Activated T-helper 1 cell treated with anti-CD3 and anti-CD28 coated beads, Interleukin-2, amount 50 U/mL, for 16 hours (primary cell): Measurements from ENCODE around the gene MAT2B.

Source experiments
- DNase-seq, 2 donors: peaks; one replicate each; pipeline ENCODE4 v3.0.0-alpha.2; 2020; ENCODE audit warnings: low read depth in 1 of 2, low spot score in 1 of 2

Gene MAT2B

DNA sequence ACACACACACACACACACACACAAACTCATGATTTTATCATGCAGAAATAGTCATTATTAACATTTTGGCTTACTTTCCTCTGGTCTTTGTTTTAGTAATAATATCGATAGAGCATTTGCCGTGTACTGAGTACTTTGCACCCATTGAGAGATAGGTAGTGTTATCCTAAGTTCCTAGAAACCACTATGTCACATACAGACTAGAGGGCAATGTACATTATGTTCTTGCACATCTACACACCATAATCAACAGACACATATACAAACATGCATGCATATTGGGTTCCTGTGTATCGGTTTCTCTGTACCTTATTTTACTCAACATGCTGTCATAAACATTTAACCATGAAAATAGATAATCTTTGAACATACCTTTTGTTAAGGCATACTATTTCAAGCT is 45.7 kb downstream of the MAT2B start:
- DNase-seq: no peak

DNA sequence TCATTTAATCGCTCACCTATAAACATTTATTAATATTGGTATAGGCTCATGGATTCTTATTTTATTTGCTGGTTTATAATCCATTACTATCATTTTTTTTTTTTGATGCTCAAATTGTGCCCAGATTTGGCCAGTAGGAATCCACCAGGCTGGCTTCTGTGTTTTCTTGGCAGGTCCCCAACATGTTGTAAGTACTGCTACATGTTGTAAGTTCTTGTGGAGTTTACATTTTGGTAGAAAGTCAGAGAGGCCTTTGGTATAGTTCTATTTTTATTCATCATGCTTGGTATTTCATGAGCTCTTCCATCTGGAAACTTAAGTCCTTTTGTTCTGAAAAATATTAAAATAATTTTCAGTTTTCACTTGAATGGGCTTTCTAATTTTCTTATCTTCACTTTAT is 47.1 kb downstream of the MAT2B start:
- DNase-seq: no peak

DNA sequence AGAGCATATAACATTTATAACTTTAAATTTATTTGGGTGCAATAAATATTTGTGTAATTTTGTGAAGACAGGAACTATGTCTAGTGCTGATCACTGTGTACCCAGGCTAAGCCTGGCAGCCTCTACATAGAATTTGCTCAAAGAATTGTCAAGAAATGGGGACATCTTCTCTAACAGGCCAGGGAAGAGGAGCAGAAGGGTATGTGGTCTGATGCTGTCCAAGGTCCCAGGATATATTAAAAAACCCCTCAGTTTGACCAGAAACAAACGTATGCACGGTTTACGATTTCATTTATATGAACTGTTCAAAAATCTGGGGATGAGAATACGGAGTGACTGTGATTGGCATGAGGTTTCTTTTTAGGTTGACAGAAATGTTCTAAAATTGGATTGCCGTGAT is 55.9 kb downstream of the MAT2B start:
- no peak for DNase-seq

DNA sequence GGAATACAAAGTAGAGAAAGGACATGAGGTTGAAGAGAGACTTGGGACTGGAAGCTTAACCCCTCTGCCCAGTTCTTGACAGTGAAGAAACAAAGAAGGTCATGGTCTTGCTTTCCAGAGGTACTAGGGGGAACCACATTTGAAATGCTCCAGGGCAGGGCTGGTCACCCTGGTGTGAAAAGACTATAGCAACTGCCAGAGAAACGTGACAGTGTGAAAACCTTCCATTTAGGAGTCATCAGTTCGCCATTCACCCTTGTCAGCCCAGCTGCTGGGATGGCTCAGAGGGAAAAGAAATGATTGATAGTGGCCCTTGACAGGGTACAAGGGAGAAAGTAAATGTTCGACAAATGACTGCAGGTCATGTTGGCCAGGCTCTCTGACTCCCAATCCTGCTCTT is 56.7 kb downstream of the MAT2B start:
- no peak for DNase-seq

DNA sequence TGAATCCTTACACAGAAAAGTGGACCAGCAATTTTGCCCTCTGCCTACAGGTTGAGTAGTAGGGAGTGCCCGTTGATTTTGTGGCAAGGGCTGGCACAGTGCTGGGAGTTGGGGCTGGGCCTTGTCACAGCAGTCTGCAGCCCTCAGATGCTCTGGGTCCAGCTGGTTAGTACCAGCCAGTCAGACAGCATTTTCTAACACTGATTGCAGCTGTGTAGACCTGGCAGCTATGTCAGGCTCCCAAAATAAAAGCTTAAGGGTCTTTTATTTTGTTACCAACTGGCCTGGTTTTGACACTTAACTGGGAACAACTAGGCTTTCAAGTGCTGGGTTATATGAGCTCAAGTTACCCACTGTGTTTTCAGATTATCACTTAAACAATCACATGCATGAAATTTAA is 57.7 kb downstream of the MAT2B start:
- DNase-seq: no peak

DNA sequence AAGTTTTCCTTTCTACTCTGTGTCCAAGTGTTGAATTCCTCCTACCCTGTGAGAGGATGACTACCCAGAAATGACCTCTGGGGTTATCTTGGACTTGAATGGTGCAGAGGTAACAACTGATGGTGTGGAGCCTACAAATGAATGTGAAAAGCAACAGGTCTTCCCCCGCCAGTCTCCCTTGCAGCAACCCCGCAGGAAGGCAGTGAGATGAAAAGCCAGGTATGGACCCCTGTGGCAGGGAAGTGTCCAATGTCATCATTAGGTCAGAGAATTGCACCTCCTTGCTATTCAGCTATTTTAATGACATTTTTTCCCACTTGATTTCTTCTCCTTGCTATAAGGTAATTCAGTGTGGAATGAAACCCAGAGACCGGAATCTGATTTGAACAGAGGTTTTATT is 58.5 kb downstream of the MAT2B start:
- DNase-seq: no peak

DNA sequence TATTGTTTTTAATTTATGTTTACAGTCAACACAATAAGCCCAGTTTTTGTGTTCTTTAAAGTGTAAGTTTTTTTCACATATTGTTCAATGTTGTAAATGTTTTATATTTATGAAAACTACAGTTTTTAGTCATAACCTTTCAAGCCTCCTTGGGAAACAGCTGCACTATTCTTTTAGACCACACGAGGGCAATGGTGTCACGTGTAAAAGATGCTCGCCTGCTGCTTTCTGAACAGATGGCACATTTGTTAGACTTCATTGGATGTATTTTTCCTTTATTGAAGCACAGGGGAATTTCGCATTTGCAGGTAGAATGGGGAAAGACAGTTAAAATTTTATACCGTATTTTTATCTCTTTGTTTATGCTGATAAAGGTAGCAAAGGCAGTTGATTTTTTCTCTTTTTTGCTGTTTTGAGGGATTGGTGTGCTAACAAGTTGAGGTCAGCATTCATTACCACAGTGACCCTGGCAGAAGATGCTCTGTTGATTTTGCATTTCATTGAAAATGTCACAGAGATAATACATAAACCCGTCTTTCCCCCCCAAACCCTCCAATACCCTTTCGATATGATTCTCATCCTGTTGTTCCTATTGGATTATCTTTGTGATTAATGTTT is 59.0 kb downstream of the MAT2B start:
- DNase-seq: peak in 1 of 2 donors; percentile 35

DNA sequence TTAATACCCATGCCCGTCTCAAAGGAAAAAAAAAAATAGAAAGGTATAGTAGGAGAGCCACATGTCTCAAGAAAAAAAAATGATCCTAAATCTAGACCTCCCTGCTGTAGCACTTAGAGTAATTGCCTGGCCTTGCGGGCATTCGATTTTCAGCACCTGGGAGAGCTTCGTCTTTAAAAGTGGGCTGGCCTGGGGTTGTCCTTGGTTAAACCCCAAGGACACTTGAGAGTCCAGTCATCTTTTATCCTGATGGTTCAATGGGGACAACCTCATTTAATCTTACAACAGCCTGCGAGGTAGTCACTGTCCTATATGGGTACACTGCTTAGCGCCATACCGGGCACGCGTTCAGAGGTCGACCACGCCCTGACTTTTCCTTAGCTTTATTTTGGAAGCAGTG is 60.1 kb downstream of the MAT2B start:
- no peak for DNase-seq

DNA sequence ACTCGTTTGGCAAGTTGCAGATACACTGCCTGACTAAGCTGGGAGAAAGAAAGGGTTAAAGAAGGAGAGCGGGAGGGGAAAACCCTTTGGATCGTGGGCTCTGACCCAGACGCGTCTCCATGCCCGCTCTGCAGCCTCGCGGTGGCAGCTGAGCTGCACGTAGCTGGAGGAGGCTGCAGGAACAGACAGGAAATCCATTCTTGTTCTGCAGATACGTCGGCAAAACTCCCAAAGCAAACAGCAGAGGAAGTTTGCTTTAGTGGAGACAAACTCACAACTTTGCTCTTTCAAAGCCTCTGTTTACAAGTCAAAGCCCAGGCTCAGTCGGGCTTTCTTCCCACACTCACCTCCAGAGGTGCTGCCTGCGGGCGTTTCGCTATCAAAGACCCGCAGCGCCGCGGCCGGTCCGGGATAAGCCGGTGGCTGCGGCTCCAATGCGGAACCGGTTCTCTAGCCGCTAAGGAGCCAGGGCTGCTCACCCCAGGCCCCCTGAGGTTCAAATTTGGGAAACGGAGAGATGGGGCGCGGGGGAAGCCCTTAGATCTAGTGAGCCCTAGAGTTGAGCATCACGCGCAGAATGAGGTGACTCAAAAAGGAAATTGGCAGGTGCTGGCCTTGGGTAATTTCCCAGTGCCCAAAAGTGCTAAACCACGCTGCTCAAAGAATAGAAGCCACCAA is 60.7 kb downstream of the MAT2B start:
- peak in 1 of 2 donors; percentile 2 for DNase-seq

DNA sequence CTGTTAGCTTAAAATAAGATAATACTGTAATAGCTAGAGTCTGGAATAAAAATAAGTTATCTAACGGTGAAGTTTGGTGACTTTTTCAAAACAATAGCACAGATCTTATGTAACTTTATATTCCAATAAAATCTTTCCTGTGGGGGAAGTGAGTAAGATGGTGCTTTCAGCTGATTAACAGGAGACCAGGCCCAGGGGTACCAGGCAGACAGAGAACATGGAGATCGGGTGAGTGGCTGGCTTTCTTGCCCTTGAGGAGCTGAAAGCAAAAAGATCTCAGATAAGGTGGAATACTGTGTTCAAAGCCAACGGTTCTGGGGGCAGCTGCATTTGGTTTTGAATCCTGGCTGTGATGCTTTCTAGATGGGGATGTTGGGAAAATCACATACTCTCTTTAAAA is 61.3 kb downstream of the MAT2B start:
- DNase-seq: no peak

DNA sequence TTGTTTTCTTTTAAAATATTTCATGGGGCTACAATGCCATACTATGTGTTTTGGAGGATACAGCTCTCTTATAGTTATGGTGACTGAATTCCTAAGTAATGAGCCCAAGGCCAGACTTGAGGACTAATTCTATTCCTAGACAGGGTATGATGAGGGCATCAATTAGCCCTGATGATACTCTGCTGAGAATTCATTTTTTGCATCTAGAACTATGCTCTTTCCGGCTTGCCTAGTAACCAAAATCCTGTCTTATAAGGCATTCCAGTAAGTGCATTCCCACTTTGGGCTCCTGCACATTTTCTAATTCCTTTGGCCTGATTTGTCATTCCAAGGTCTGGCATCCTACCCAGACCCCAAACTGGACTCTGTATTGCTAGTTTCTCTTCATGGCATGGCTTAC is 62.4 kb downstream of the MAT2B start:
- no peak for DNase-seq
